NCI-H1048 (cell line): ENCODE results near the gene SEPHS2.
"Not testable (repeated sequence)": the region's sequence is repeated elsewhere in the genome, so short reads cannot be mapped to it uniquely, and the experiment has no call there.

Experiments used
- DNase-seq: peaks from one replicate; lab custom pipeline; 2025; lab: John Stamatoyannopoulos, UW

Gene SEPHS2

DNA sequence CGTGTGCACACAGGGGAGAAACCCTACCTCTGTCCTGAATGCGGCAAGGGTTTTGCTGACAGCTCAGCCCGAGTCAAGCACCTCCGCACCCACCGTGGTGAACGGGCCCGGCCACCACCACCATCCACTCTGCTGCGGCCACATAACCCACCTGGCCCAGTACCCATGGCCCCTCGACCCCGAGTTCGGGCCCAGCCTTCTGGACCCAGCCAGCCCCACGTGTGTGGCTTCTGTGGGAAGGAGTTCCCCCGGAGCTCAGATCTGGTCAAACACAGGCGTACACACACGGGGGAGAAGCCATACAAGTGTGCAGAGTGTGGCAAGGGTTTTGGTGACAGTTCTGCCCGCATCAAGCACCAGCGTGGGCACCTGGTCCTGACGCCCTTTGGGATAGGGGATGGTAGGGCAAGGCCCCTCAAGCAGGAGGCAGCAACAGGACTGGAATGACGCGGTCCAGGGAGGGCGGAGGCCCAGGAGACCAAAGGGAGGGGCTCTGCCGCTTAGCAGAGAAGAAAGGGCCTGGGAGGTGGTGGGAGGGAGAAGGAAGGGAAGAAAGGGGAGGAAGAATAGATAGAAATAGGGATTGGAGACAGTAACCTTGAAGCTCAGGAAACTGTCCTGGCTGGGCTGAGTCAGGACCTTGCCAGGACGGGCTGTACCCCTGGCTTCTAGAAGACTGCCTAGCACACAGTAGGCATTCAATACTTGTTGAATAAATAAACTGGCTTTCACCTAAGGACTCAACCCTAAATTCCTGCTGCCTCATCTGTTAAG, 46.8 kb downstream of the SEPHS2 start:
- no peak for DNase-seq

DNA sequence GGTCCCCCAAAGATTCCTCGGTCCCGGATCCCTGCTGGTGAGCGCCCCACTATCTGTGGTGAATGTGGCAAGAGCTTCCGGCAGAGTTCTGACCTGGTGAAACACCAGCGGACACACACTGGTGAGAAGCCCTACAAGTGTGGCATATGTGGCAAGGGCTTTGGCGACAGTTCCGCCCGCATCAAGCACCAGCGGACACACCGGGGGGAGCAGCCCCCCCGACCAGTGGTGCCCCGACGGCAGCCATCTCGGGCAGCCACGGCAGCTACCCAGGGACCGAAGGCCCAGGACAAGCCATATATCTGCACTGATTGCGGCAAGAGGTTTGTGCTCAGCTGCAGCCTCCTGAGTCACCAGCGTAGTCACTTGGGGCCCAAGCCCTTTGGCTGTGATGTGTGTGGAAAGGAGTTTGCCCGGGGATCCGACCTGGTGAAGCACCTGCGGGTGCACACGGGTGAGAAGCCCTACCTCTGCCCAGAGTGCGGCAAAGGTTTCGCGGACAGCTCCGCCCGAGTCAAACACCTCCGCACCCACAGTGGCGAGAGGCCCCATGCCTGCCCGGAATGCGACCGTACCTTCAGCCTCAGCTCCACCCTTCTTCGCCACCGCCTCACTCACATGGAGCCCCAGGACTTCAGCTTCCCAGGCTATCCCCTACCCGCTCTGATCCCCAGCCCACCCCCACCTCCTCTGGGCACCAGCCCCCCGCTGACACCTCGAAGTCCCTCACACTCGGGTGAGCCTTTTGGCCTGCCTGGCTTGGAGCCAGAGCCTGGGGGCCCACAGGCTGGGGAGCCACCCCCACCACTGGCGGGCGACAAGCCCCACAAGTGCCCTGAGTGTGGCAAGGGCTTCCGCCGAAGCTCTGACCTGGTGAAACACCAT, 47.7 kb downstream of the SEPHS2 start:
- no peak for DNase-seq

DNA sequence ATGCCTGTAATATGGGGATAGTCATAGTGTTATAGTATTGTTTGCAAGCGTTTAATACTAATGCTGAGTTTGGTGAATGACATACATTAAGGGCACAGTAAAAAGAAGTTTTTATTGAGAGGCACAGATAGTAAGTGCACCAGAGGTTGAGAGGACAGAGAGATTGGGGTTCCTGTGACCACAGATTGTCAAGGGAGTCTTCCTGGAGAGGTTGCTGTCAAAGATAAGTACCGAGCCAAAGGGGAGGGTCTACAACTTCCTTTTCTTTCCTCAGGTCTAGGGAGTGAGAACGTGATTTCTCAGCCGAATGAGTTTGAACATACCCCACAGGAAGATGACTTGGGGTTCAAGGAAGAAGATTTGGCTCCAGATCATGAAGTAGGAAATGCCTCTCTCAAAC, 48.6 kb downstream of the SEPHS2 start:
- DNase-seq: no peak

DNA sequence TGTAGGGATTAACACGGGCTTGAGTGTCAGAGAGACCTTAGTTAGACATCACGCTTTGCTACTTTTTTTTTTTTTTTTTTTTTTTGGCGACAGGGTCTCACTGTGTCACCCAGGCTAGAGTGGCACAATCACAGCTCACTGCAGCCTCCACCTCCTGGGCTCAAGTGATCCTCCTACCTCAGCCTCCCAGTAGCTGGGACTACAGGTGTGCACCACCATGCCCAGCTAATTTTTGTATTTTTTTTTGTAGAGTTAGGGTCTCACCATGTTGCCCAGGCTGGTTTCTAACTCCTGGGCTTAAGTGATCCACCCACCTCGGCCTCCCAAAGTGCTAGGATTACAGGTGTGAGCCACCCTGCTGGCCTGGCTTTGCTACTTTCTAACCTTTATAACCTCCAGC, 49.0 kb downstream of the SEPHS2 start:
- not testable (repeated sequence) for DNase-seq

DNA sequence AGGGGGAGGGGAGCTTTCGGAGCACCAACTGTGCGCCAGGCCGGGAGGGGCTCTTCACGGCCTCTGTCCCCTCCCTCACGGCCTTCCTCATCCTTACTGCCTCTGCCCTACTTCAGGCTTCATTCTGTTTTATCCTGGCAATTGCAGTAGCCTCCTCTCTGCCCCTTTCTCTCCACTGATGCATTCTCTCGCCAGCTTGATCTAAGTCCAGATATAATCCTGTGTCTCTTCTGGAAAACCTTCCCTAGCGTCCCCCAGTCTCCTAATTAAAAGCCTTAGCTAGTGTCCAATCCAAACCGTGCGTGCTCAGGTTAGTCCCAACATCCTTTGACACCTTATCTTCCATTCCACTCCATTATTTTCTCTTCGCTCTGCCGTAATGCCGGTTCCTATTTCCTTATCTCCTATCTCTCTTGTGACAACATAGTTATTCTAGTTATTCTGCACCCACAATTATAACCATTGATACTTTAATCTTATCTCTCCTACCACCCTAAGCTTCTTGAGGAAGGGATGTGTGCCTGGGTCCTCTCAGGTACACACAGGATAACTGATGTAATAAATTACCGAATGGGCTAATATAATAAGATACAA, 49.6 kb downstream of the SEPHS2 start:
- peak; percentile 16 for DNase-seq

DNA sequence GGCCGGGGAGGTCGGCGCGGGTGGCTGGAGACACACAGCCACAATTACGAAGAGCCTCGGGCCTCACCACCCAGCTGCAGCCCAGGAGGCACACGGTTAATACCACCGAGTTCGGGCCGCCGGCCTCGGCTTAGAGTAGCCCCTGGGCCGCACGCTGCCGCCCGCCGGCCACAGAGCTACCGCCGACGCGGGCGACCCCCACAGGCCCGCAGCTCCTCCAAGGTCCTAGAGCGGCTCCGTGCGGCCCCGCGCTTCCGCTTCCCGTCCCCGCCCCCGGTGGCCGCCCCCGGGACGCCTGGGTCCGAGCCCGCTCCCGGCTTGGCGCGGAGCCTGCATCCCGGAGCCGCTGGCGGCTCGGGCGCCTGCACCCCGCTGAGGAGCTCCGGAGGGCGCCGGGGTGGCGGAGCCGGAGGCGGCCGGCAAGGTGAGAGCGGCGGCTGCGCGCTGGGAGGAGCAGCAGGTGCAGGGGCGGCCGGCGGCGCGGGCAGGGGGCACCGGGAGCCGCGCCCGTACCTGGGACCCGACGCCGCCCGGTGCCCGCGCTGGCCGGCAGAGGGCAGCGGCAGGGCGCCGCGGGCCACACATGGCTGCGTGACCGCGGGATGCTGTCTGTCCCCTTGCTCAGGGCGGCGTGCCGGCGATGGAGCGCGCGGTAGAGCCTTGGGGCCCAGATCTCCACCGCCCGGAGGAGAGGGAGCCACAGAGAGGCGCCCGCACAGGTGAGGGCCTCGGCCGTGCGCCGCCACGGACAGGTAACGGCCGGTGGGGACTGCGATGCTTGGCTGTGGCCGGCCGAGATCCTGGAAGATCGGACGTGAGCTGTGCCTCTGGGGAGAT, 50.3 kb downstream of the SEPHS2 start, which contains the start of gene ZNF48:
ZNF48 (plus strand) TSS at position 266 of the 837 bp plus-strand sequence; CDS start at position 641, 375 bp downstream.
- peak; percentile 47 for DNase-seq

DNA sequence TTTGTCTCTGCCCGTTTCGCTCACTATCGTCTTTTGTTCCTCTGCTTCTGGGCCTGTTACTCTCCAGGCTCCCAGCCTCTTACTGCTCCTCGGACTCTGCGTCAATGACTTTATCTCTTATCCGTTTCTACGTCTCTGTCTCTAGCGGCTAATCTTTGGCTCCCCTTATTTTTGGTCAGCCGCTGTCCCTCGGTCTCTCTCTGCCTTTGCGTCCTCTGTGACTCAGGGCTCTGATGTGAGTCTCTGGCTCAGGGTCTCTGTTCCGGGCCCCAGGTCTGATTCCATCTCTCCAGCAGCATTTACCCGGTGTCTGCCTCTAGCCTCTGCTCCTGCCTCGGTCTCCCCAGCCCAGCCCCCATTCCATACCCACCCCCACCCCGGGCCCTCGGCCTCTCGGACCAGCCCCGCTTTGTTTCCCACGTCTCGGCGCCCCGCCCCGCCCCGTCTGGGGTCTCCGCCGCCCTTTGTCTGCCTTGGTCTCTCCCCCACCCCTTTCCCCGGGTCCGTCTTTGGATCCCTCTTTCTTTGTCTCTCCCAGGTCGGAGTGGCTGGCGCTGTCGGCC, 51.0 kb downstream of the SEPHS2 start:
- DNase-seq: no peak
